HUES64 (cell line): ENCODE results near the gene KRTAP21-3.

Experiments
- H3K27ac ChIP-seq: 2 replicates; pipeline ENCODE4 v1.7.0; 2013; ENCODE audit warnings: low read depth, low read length, inconsistent platforms
- H3K27me3 ChIP-seq: 2 replicates; pipeline ENCODE4 v1.6.1; 2013; ENCODE audit warnings: mild to moderate bottlenecking, low read length; ENCODE audit not compliant: insufficient read depth
- H3K36me3 ChIP-seq: 2 replicates; pipeline ENCODE4 v1.6.1; 2013; ENCODE audit warnings: mild to moderate bottlenecking, low read length; ENCODE audit not compliant: insufficient read depth
- H3K4me1 ChIP-seq: 2 replicates; pipeline ENCODE4 v1.6.1; 2013; ENCODE audit warnings: mild to moderate bottlenecking, low read length, moderate library complexity; ENCODE audit not compliant: insufficient read depth
- H3K4me3 ChIP-seq: 2 replicates; pipeline ENCODE4 v1.5.1; 2013; ENCODE audit warnings: mild to moderate bottlenecking, low read length, moderate library complexity
- H3K9ac ChIP-seq: 2 replicates; pipeline ENCODE4 v1.6.1; 2013; ENCODE audit warnings: mild to moderate bottlenecking, low read depth, low read length
- H3K9me3 ChIP-seq: 2 replicates; pipeline ENCODE4 v1.6.1; 2013; ENCODE audit warnings: low read depth, low read length; ENCODE audit not compliant: insufficient read depth
- WGBS: fragments of 150-250, 120-280 bp; methylation state at CpG from one replicate; pipeline ENCODE4 v1.1.7; 2013; ENCODE audit warnings: missing lambda C conversion rate; 5-methylcytosine and 5-hydroxymethylcytosine counted together

KRTAP21-3 gene

DNA sequence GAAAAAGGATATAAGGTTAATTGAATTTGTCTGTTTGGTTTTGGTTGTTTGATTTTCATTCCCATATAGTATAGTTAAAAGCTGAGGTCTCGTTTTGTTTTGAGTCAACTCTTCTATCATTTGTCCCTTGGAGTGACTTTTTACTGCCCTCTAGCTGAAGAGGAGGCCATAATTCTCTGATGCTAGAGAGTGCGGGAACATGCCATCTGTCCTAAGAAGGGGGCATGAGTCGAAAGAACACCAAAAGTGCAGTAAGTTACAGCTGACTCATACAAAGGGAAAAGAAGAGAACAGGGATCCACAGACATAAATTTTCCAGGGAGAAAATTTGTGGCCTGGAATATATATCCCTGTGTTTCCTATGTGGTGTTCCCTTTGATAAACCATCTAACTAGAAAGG is 4.1 kb downstream of the KRTAP21-3 start:
- Histone ChIP-seq H3K27me3 (no peaks in the 10 kb centered on the region), H3K9ac (no peak overlapping the region), H3K27ac (no peak overlapping the region), H3K36me3 (no peaks in the 10 kb centered on the region), H3K9me3 (no peaks in the 10 kb centered on the region), H3K4me1 (no peaks in the 10 kb centered on the region), H3K4me3 (no peak overlapping the region)
- WGBS: 73% methylated on average over 3 of the region's 3 CpGs

DNA sequence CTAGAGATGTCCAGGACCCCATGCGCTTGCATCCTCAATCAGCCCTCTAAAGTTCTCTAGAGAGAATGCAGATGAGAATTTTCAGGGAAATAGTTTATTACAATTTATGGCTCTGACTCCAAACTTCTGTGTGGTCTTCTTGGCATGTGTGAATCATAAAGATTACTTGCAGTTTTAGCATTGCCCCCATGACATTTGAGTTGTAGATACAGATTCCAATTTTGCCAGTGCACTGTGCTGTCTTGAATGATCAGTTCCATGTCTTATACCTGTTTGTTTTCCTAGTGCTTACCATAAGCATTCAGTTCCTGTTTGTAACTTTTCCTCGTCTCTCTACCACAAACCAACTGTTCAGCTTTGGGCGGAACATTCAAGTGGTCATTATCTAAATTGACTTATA is 4.8 kb downstream of the KRTAP21-3 start:
- H3K9me3 ChIP-seq: no peaks in the 10 kb centered on the region
- no peaks in the 10 kb centered on the region for H3K27me3 ChIP-seq
- 96% methylated on average over 3 of the region's 3 CpGs for WGBS
- H3K4me3 ChIP-seq: no peak overlapping the region
- no peak overlapping the region for H3K9ac ChIP-seq
- no peaks in the 10 kb centered on the region for H3K4me1 ChIP-seq
- H3K27ac ChIP-seq: no peak overlapping the region
- no peaks in the 10 kb centered on the region for H3K36me3 ChIP-seq

DNA sequence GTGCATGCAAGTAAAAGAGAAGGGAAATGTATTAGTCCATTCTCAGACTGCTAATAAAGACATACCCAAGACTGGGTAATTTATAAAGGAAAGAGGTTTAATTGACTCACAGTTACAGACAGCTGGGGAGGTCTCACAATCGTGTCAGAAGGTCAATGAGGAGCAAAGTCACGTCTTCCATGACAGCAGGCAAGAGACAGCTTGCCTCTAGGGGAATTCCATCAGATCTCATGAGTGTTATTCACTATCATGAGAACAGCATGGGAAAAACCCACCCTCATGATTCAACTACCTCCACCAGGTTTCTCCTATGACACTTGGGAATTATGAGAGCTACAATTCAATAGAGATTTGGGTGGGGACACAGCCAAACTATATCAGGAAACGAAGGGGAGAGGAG is 8.1 kb downstream of the KRTAP21-3 start:
- Histone ChIP-seq H3K4me3 (no peak overlapping the region), H3K36me3 (no peaks in the 10 kb centered on the region), H3K9ac (no peak overlapping the region), H3K4me1 (no peaks in the 10 kb centered on the region), H3K27ac (no peak overlapping the region), H3K9me3 (no peaks in the 10 kb centered on the region), H3K27me3 (no peaks in the 10 kb centered on the region)
- WGBS: 62% methylated on average over 3 of the region's 3 CpGs

- Histone ChIP-seq H3K27me3 (no peaks in the 10 kb centered on the region), H3K9me3 (no peaks in the 10 kb centered on the region), H3K9ac (no peak overlapping the region), H3K36me3 (no peaks in the 10 kb centered on the region), H3K4me3 (no peak overlapping the region), H3K27ac (no peak overlapping the region), H3K4me1 (no peaks in the 10 kb centered on the region)
These were observed 11.2 kb downstream of the KRTAP21-3 start for GRCh38 chr21:30707409-30707808.

GRCh38 chr21:30695956-30696355 is 22.6 kb downstream of the KRTAP21-3 start:
- WGBS: 100% methylated on average over 1 of the region's 1 CpG
- peaks cover 18% of the 10 kb centered on the region for H3K9me3 ChIP-seq
- no peak overlapping the region for H3K4me3 ChIP-seq
- no peak overlapping the region for H3K9ac ChIP-seq
- H3K27ac ChIP-seq: no peak overlapping the region
- no peaks in the 10 kb centered on the region for H3K27me3 ChIP-seq
- no peaks in the 10 kb centered on the region for H3K36me3 ChIP-seq
- H3K4me1 ChIP-seq: no peaks in the 10 kb centered on the region

- H3K9me3 ChIP-seq: no peaks in the 10 kb centered on the region
- H3K27me3 ChIP-seq: no peaks in the 10 kb centered on the region
- no peaks in the 10 kb centered on the region; the same call in 1 of the 2 replicates for H3K4me1 ChIP-seq
- H3K4me3 ChIP-seq: no peak overlapping the region
- WGBS: 82% methylated on average over 7 of the region's 7 CpGs
- no peak overlapping the region for H3K9ac ChIP-seq
- H3K27ac ChIP-seq: no peak overlapping the region
- no peaks in the 10 kb centered on the region for H3K36me3 ChIP-seq
These were observed 28.8 kb downstream of the KRTAP21-3 start for GRCh38 chr21:30689822-30690221.

DNA sequence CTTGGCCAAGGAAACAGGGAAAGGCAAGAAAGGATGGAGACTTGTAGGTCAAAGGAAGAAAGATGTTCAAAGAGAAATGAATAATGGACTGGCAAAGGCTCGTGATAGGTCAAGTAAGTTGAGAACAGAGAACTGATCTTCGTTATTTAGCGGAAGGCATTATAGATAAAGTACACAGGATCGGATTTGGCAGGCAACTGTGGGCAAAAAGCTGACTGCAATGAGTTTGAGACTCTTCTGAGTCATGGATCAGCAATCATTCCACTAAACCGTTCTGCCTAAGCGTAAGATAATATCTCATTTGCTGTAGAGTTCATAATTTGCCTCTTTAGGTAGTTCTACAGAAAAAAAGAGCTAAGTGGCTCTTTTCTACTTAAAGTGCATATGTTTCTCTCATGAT is 34.1 kb downstream of the KRTAP21-3 start:
- 88% methylated on average over 6 of the region's 6 CpGs for WGBS
- no peak overlapping the region for H3K4me3 ChIP-seq

GRCh38 chr21:30680586-30680985 is 38.0 kb downstream of the KRTAP21-3 start:
- Histone ChIP-seq H3K27me3 (no peaks in the 10 kb centered on the region), H3K27ac (no peak overlapping the region), H3K36me3 (no peaks in the 10 kb centered on the region), H3K9me3 (no peaks in the 10 kb centered on the region), H3K4me1 (no peaks in the 10 kb centered on the region), H3K9ac (no peak overlapping the region), H3K4me3 (no peak overlapping the region)
- 92% methylated on average over 1 of the region's 1 CpG for WGBS

More for the DNA sequence above, 34.1 kb downstream of the KRTAP21-3 start:
- Histone ChIP-seq H3K4me1 (no peaks in the 10 kb centered on the region; the same call in 1 of the 2 replicates), H3K27me3 (no peaks in the 10 kb centered on the region), H3K36me3 (no peaks in the 10 kb centered on the region), H3K9me3 (no peaks in the 10 kb centered on the region), H3K27ac (no peak overlapping the region), H3K9ac (no peak overlapping the region)

DNA sequence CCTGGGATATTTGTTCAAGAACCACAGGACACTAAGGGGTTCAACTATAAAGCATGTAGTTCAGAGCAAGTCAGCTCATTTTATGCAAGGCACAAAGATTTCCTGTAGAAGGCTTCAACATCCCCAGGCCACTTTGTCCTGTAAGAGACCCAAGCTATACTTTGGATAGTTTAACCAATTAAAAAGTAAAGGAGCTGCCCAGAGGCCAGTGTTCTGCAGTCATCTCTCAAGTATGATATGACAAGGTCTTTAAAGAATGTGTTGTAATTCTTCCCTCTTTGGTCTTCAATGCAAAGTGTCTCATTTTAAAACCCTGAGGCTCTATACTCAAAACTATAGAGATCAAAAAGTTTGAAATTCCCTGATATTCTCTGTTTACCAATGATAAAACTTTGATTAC is 41.8 kb downstream of the KRTAP21-3 start:
- no peak overlapping the region for H3K27ac ChIP-seq
- no peaks in the 10 kb centered on the region for H3K36me3 ChIP-seq
- H3K4me3 ChIP-seq: no peak overlapping the region
- H3K27me3 ChIP-seq: no peaks in the 10 kb centered on the region
- no peak overlapping the region for H3K9ac ChIP-seq
- H3K4me1 ChIP-seq: no peaks in the 10 kb centered on the region
- no peaks in the 10 kb centered on the region for H3K9me3 ChIP-seq

- H3K9ac ChIP-seq: no peak overlapping the region
- no peak overlapping the region for H3K27ac ChIP-seq
- WGBS: 86% methylated on average over 1 of the region's 1 CpG
- H3K4me1 ChIP-seq: no peaks in the 10 kb centered on the region
- no peaks in the 10 kb centered on the region for H3K27me3 ChIP-seq
- H3K9me3 ChIP-seq: peaks cover 4% of the 10 kb centered on the region; the same call in 1 of the 2 replicates
- H3K4me3 ChIP-seq: no peak overlapping the region
- no peaks in the 10 kb centered on the region for H3K36me3 ChIP-seq
These were observed 44.3 kb downstream of the KRTAP21-3 start for GRCh38 chr21:30674312-30674711.

DNA sequence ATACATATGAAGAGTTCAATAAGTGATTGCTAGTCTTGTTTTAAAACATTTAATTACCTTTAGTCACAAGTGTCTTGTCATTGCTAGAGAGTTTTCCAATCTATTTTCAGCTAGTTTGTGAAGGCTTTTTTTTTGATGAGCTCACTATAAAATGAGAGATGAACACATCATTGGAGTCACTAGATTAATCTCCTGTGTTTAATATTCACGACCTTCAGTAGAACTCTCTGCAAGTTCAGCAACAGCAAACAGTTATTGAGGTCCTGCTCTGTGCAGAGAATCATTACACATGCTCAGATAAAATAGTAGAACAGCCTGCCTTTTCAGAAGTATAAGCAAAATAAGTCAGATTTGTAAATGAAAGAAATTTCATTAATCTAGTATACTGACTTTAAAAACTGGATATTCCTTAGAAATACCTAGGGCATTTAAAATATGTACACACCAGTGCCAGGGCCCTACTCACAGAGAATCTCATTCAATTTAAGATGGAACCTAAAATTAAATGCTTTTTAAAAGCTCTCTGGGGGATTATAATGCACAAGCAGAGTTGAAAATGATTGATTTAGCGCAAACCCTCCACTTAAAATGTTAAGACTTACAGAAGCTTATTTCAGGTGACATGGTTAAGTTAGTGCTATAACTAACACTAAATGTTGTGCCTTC is 45.5 kb downstream of the KRTAP21-3 start:
- Histone ChIP-seq H3K27me3 (no peaks in the 10 kb centered on the region), H3K36me3 (no peaks in the 10 kb centered on the region), H3K4me3 (no peak overlapping the region), H3K9me3 (peaks cover 4% of the 10 kb centered on the region; the same call in 1 of the 2 replicates), H3K27ac (no peak overlapping the region), H3K4me1 (no peaks in the 10 kb centered on the region), H3K9ac (no peak overlapping the region)
- 83% methylated on average over 2 of the region's 2 CpGs for WGBS

GRCh38 chr21:30668776-30669175 is 49.8 kb downstream of the KRTAP21-3 start:
- no peak overlapping the region; the same call in 1 of the 2 replicates for H3K27ac ChIP-seq
- H3K4me3 ChIP-seq: no peak overlapping the region
- H3K4me1 ChIP-seq: no peaks in the 10 kb centered on the region
- no peaks in the 10 kb centered on the region for H3K27me3 ChIP-seq
- H3K9ac ChIP-seq: no peak overlapping the region
- no peaks in the 10 kb centered on the region for H3K36me3 ChIP-seq
- peaks cover 4% of the 10 kb centered on the region; the same call in 1 of the 2 replicates for H3K9me3 ChIP-seq
- WGBS: 71% methylated on average over 1 of the region's 1 CpG
